HepG2 (cell line): ENCODE results near the gene C2orf49. TPM values are rescaled to one million over a fixed set of nuclear protein-coding genes. Genes with fewer than 3 reads are reported as not detected.
A peak's percentile ranks its signal among the peaks of the same experiment; 100 is the strongest.

Experiments
- ATAC-seq: fragments of 200-7000 bp; cut with Tn5 transposase; 3 replicates; pipeline ENCODE4 v1.9.1; 2020; ENCODE audit warnings: mild to moderate bottlenecking, moderate library complexity
- BruUV-seq: library from RNA; stranded (reverse); fragments of 400-500 nt; replicated peaks from 2 replicates; lab custom pipeline; 2021; lab: Mats Ljungman, UMichigan
- CTCF ChIA-PET: fragments of 300-600 bp; formaldehyde crosslinking; extraction: SDS; loops from one replicate; lab custom pipeline; 2021; ENCODE audit warnings: low total read pairs, inconsistent platforms, low intra/inter-chr PET ratio; lab: Yijun Ruan, JAX
- POLR2A ChIA-PET: fragments of 350-600 bp; sonication (Branson Sonifier 250); formaldehyde crosslinking; loops from one replicate; lab custom pipeline; 2020; ENCODE audit warnings: antibody characterized with exemption, inconsistent platforms; lab: Yijun Ruan, JAX
- DNase-seq: peaks from one replicate; pipeline ENCODE4 v3.0.0-alpha.2; 2015; ENCODE audit warnings: low spot score
- FAIRE-seq: peaks from 3 replicates; lab custom pipeline; 2011; peaks lifted over from hg19 to GRCh38; lab: Jason Lieb, UNC
- H2AFZ ChIP-seq: one replicate; pipeline ENCODE4 v1.6.1; 2011; ENCODE audit warnings: low read length, inconsistent platforms
- H3K27ac ChIP-seq: fragments of 300-600 bp; 3 replicates; pipeline ENCODE4 v1.8.0; 2011; ENCODE audit warnings: mixed run types, mild to moderate bottlenecking, mixed read lengths, low read length, inconsistent platforms; ENCODE audit not compliant: insufficient read depth; ENCODE audit errors: extremely low read length
- H3K27me3 ChIP-seq, 2 experiments: fragments of 200-600 bp in 1 of 2; 2 replicates in 1 of 2; 3 replicates in 1 of 2; pipeline versions ENCODE4 v1.6.0 to v1.8.0; 2011; ENCODE audit warnings: low read length in 2 of 2, mild to moderate bottlenecking in 2 of 2, moderate library complexity in 2 of 2, inconsistent platforms in 1 of 2; ENCODE audit not compliant: insufficient read depth in 2 of 2, control insufficient read depth in 1 of 2
- H3K36me3 ChIP-seq, 2 experiments: fragments of 200-600 bp in 1 of 2; replicated peaks in 1 of 2; 2 replicates in 1 of 2; 3 replicates in 1 of 2; pipeline versions ENCODE4 v1.5.1 to v1.8.0; 2011; ENCODE audit warnings: low read length in 2 of 2, inconsistent platforms in 1 of 2; ENCODE audit not compliant: insufficient read depth in 2 of 2, control insufficient read depth in 1 of 2
- H3K4me1 ChIP-seq: 2 replicates; pipeline ENCODE4 v1.5.1; 2012; ENCODE audit warnings: low read length, inconsistent platforms; ENCODE audit not compliant: insufficient read depth
- H3K4me2 ChIP-seq: 2 replicates; pipeline ENCODE4 v1.6.0; 2011; ENCODE audit warnings: low read depth, low read length, inconsistent platforms
- H3K4me3 ChIP-seq, 3 experiments: fragments of 200-600 bp in 1 of 3; sonication (generic), shearing (Covaris generic) in 1 of 3; replicated peaks in 1 of 3; 2 replicates each; pipeline ENCODE4 v1.5.1; 2011 to 2016; ENCODE audit warnings: low read length in 3 of 3, inconsistent platforms in 2 of 3, low read depth in 2 of 3, mild to moderate bottlenecking in 2 of 3, control low read depth in 1 of 3, mixed read lengths in 1 of 3; ENCODE audit not compliant: insufficient read depth in 1 of 3
- H3K79me2 ChIP-seq: one replicate; pipeline ENCODE4 v1.6.1; 2011; ENCODE audit warnings: low read length, inconsistent platforms; ENCODE audit not compliant: insufficient read depth
- H3K9ac ChIP-seq: 2 replicates; pipeline ENCODE4 v1.6.0; 2011; ENCODE audit warnings: mild to moderate bottlenecking, low read depth, low read length, inconsistent platforms; ENCODE audit not compliant: insufficient read depth
- H3K9me3 ChIP-seq: 2 replicates; pipeline ENCODE4 v1.5.1; 2012; ENCODE audit warnings: mild to moderate bottlenecking, low read length
- H4K20me1 ChIP-seq: 2 replicates; pipeline ENCODE4 v1.6.0; 2011; ENCODE audit warnings: inconsistent platforms, mild to moderate bottlenecking, low read length, moderate library complexity; ENCODE audit not compliant: insufficient read depth
- AKAP8 ChIP-seq: sonication (generic); formaldehyde crosslinking; IDR thresholded peaks from 2 replicates; pipeline ENCODE4 v1.5.1; 2020; ENCODE audit warnings: mild to moderate bottlenecking, missing genetic modification reagents
- ARID5B ChIP-seq: IDR thresholded peaks from 2 replicates; pipeline ENCODE4 v1.4.0; 2020; ENCODE audit warnings: mild to moderate bottlenecking, missing genetic modification reagents
- BRF2 ChIP-seq: sonication (generic); formaldehyde crosslinking; IDR thresholded peaks from 2 replicates; pipeline ENCODE4 v1.8.1; 2022; ENCODE audit warnings: mild to moderate bottlenecking, missing genetic modification reagents
- HOXA5 ChIP-seq: sonication (generic); formaldehyde crosslinking; IDR thresholded peaks from 2 replicates; pipeline ENCODE4 v1.4.0; 2020; ENCODE audit warnings: missing genetic modification reagents
- NFKB2 ChIP-seq: sonication (generic); formaldehyde crosslinking; IDR thresholded peaks from 2 replicates; pipeline ENCODE4 v1.4.0; 2020; ENCODE audit warnings: missing genetic modification reagents, borderline replicate concordance
- REXO4 ChIP-seq: sonication (generic); formaldehyde crosslinking; IDR thresholded peaks from 2 replicates; pipeline ENCODE4 v1.8.0; 2022; ENCODE audit warnings: missing genetic modification reagents, mild to moderate bottlenecking, borderline replicate concordance
- ZBTB10 ChIP-seq: sonication (generic); formaldehyde crosslinking; IDR thresholded peaks from 2 replicates; pipeline ENCODE4 v1.4.0; 2020; ENCODE audit warnings: missing genetic modification reagents, borderline replicate concordance
- ZNF33B ChIP-seq: sonication (generic); formaldehyde crosslinking; IDR thresholded peaks from 2 replicates; pipeline ENCODE4 v1.5.1; 2020; ENCODE audit warnings: mild to moderate bottlenecking, missing genetic modification reagents
- ZNF576 ChIP-seq: sonication (generic); formaldehyde crosslinking; IDR thresholded peaks from 2 replicates; pipeline ENCODE4 v1.4.0; 2020; ENCODE audit warnings: mild to moderate bottlenecking, missing genetic modification reagents
- ZNF770 ChIP-seq: sonication (generic); formaldehyde crosslinking; IDR thresholded peaks from 2 replicates; pipeline ENCODE4 v1.5.0; 2020; ENCODE audit warnings: mild to moderate bottlenecking, missing genetic modification reagents
- ZNF782 ChIP-seq: sonication (generic); formaldehyde crosslinking; IDR thresholded peaks from 2 replicates; pipeline ENCODE4 v1.4.0; 2020; ENCODE audit warnings: missing genetic modification reagents, mild to moderate bottlenecking, borderline replicate concordance
- WGBS: methylation state at CpG from one replicate; pipeline ENCODE4 v1.1.6; 2017; ENCODE audit warnings: low lambda C conversion rate; 5-methylcytosine and 5-hydroxymethylcytosine counted together
- in situ Hi-C: cut with HindIII; loops from 2 replicates; pipeline ENCODE4 v1.10.0; 2017; ENCODE audit warnings: low pct_unique_long_range_greater_than_20kb; ENCODE audit not compliant: extremely low pct_ligation_motif_present
- intact Hi-C: fragments of 100-400 bp; cut with micrococcal nuclease; formaldehyde crosslinking; loops from one replicate; pipeline ENCODE4 v1.10.0; 2022; ENCODE audit not compliant: unreplicated experiment
- polyA plus RNA-seq, 8 experiments: library from polyadenylated mRNA; depleted of rRNA in 3 of 8; stranded (reverse) in 7 of 8; unstranded in 1 of 8; fragments of >200 nt; fragmentation: Illumina TruSeq in 4 of 8; extraction: Trizol in 4 of 8; gene quantifications; 2 replicates each; pipeline versions ENCODE4 v1.2.1 to v1.2.3, GENCODE V29; 2011 to 2016; ENCODE audit warnings: low read depth in 4 of 8, missing spikeins in 1 of 8, mixed read lengths in 1 of 8; ENCODE audit not compliant: insufficient read depth in 1 of 8
- total RNA-seq, 5 experiments: library from RNA; depleted of rRNA; stranded (reverse); fragments of >200 nt; fragmentation: Illumina TruSeq; extraction: Trizol; gene quantifications; 2 replicates each; pipeline ENCODE4 v1.2.3, GENCODE V29; 2016; ENCODE audit warnings: low read depth in 1 of 5

C2orf49 gene
- total and polyA plus RNA-seq, 2 of the 13 experiments (the other 11 are each of a cell fraction or from before 2014, with no cell fraction given) = 24.7 to 28.8 TPM

- TF ChIP-seq HOXA5 (no peak), ZNF770 (CRISPR knock-in tag) (no peak), ZBTB10 (no peak), NFKB2 (CRISPR knock-in tag) (no peak), AKAP8 (CRISPR knock-in tag) (no peak), ZNF576 (no peak)
Observed at GRCh38 chr2:105385731-105386540, 48.6 kb downstream of the C2orf49 start (continued).

GRCh38 chr2:105387225-105387624 lies 49.9 kb downstream of the C2orf49 start:
- Histone ChIP-seq H3K36me3 (peaks cover 7 to 9% of the 10 kb centered on the region in 2 experiments; a peak in 4 of 5 replicates), H2AFZ (no peak overlapping the region), H3K4me2 (no peak overlapping the region), H3K4me3 (no peak overlapping the region), H4K20me1 (no peaks in the 10 kb centered on the region), H3K27me3 (no peaks in the 10 kb centered on the region), H3K4me1 (peaks cover 50% of the 10 kb centered on the region), H3K9ac (no peak overlapping the region), H3K27ac (no peak overlapping the region), H3K9me3 (no peaks in the 10 kb centered on the region), H3K79me2 (peaks cover 6% of the 10 kb centered on the region)
- DNase-seq = no peak
- BruUV-seq = no TSS peak
- no peak for FAIRE-seq
- WGBS = 88% methylated on average over 4 of the region's 4 CpGs
- POLR2A ChIA-PET = interaction anchor here (1.2 kb wide), 1 partner anchor 10 kb away, joined by 4 read pairs; no protein-coding TSS in a partner anchor
- in situ Hi-C loops = no loop called here
- intact Hi-C loops = no loop called here
- ATAC-seq = no peak
- CTCF ChIA-PET = no interaction called here
- TF ChIP-seq ZNF33B (CRISPR knock-in tag) (no peak), ZNF782 (no peak), ARID5B (CRISPR knock-in tag) (0 out of 2 replicates have a peak, but pooled peaks have one; percentile 16), BRF2 (no peak), REXO4 (no peak)
